Neural crest cell (in vitro differentiated cells): ENCODE measurements around the gene TRIM47. TPM values are rescaled to one million over a fixed set of nuclear protein-coding genes. Genes with fewer than 3 reads are reported as not detected.
A peak's percentile ranks its signal among the peaks of the same experiment; 100 is the strongest.

Experiments
- DNase-seq: peaks from one replicate; pipeline ENCODE4 v3.0.0; 2021; ENCODE audit warnings: low read depth, mixed read lengths, low spot score
- H3K27ac Mint-ChIP-seq: one replicate; pipeline ENCODE4 v1.8.0; 2021; ENCODE audit warnings: mild to moderate bottlenecking, mixed read lengths; ENCODE audit not compliant: unreplicated experiment
- H3K27me3 Mint-ChIP-seq: 2 replicates; pipeline ENCODE4 v1.8.0; 2021; ENCODE audit warnings: low read depth, mild to moderate bottlenecking, mixed read lengths
- H3K36me3 Mint-ChIP-seq: 2 replicates; pipeline ENCODE4 v1.8.0; 2021; ENCODE audit warnings: low read depth, mild to moderate bottlenecking, mixed read lengths
- H3K4me1 Mint-ChIP-seq: 2 replicates; pipeline ENCODE4 v1.8.0; 2021; ENCODE audit warnings: mixed read lengths
- H3K4me3 Mint-ChIP-seq: one replicate; pipeline ENCODE4 v1.8.0; 2021; ENCODE audit warnings: mild to moderate bottlenecking, mixed read lengths
- H3K9me3 Mint-ChIP-seq: 2 replicates; pipeline ENCODE4 v1.8.0; 2021; ENCODE audit warnings: mixed read lengths
- total RNA-seq: library from RNA; stranded (reverse); gene quantifications from 2 replicates; pipeline ENCODE4 v1.2.1, GENCODE V29; 2021
- TF ChIP-seq, protein P1 (sequence below): fragments of 200-600 bp; sonication (generic); conservative IDR thresholded peaks from 2 replicates; pipeline ENCODE4 v1.5.0; 2021; ENCODE audit warnings: antibody characterized with exemption, mild to moderate bottlenecking

The TRIM47 gene
- total RNA-seq, 1 donor from 2014 or later: 0.91 TPM

DNA sequence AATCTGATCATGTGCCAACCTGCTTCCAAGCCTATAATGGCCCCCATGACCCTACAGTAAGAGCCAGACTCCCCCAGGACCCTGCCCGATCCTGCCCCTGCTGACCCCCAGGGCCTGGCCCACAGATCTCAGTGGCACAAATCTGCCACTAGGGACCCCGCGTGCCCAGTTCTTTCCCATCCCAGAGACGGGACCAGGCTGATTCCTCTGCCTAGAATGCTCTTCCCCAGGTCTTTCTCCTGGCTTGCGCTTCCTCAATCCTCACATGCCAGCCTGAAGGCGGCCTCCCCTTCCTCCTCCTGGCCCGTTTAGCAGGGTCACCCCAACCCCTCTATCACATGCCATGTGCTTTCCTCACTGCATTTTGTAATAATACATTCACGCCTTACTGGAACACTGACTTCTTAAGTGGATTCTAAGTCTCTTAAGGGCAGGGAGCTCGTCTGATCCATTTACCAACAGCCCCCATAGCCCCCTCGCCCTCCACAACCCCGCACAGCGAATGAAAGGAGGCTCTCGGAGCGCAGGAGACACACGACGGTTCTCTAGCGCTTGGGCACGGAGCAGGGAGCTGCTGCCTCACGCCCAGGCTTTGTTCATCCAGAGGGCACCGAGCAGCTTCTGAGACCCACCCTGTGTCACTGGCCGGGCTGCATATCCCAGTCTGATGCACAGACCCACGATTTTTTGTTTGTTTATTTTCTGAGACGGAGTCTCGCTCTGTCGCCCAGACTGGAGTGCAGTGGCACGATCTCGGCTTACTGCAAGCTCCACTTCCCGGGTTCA is 17.2 kb upstream of the TRIM47 start:
- DNase-seq: no peak
- Mint-ChIP-seq H3K36me3 (peaks cover 4% of the 10 kb centered on the region), H3K27ac (peak overlapping the region; percentile 84), H3K9me3 (no peaks in the 10 kb centered on the region), H3K27me3 (peaks cover 6% of the 10 kb centered on the region), H3K4me3 (peak overlapping the region; percentile 90), H3K4me1 (peaks cover 28% of the 10 kb centered on the region)
- TF ChIP-seq, protein P1, sequence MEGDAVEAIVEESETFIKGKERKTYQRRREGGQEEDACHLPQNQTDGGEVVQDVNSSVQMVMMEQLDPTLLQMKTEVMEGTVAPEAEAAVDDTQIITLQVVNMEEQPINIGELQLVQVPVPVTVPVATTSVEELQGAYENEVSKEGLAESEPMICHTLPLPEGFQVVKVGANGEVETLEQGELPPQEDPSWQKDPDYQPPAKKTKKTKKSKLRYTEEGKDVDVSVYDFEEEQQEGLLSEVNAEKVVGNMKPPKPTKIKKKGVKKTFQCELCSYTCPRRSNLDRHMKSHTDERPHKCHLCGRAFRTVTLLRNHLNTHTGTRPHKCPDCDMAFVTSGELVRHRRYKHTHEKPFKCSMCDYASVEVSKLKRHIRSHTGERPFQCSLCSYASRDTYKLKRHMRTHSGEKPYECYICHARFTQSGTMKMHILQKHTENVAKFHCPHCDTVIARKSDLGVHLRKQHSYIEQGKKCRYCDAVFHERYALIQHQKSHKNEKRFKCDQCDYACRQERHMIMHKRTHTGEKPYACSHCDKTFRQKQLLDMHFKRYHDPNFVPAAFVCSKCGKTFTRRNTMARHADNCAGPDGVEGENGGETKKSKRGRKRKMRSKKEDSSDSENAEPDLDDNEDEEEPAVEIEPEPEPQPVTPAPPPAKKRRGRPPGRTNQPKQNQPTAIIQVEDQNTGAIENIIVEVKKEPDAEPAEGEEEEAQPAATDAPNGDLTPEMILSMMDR: peak; percentile 50

DNA sequence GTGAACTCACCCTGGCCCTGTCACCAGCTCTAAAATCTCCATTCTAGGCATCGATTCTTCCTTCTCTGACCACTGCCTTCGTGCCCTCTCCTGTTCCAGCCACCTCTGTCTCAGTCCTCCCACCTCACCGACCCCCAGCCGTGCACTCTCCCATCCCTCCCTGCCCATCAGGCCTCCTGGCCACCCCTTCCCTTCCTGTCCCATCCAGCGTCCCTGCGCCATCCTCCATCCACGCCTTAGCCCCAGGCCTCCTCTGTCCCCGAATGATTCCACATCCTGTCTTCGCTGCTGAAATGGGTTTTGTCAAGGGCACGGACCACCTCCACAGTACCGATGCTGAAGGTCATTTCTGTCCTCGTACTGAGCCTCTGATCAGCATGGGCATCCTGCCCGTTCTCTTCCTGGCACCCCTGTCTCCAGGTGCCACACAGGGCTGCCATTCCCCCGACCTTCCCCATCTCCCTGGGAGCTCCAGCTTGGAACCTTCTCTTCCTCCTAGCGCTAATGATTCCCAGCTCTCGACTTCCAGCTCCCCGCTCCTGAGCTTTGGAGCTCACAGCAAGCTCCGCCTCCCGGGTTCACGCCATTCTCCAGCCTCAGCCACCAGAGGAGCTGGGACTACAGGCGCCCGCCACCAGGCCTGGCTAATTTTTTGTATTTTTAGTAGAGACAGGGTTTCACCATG is 15.8 kb upstream of the TRIM47 start:
- Mint-ChIP-seq H3K36me3 (peaks cover 4% of the 10 kb centered on the region), H3K9me3 (no peaks in the 10 kb centered on the region), H3K27me3 (peaks cover 6% of the 10 kb centered on the region), H3K4me3 (peak overlapping the region; percentile 74), H3K27ac (no peak overlapping the region), H3K4me1 (peaks cover 28% of the 10 kb centered on the region)
- TF ChIP-seq, protein P1: no peak
- DNase-seq: no peak

DNA sequence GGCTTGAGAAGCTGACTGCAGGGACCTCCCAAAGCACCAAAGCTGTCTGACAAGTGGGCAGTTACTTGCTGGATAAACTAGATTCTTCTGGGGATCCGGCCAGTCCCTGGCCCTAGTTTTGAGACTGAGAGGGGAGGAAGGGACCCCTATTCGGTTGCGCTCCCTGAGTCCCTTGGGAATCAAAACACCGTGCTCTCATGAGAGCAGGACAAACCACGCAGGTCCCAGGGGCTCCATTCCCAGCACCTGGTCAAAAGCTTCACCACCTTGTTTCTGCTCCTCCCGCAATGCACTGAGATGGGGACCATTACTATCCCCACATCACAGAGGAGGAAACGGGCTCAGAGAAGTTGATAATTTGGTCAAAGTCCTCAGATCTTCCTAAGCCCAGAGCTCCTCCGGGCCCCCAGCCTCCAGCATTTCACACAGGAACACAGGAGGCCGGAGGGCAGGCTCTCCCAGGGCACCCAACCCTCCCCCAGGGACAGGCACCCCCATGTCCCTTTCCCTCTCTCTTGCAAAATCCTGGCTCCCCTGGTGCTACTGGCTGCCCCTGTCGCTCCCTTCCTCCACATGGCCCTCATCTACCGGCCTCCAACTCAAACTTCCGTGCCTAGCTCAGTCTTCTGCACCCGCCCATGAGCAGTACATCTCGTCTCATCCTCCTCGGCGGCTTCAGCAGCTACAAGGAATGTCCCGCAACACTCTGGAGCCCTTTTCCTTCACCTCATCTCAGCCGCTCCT is 15.1 kb upstream of the TRIM47 start:
- TF ChIP-seq, protein P1: no peak
- no peak for DNase-seq
- Mint-ChIP-seq H3K4me3 (peak overlapping the region; percentile 74), H3K27me3 (peaks cover 6% of the 10 kb centered on the region), H3K36me3 (peaks cover 4% of the 10 kb centered on the region), H3K27ac (no peak overlapping the region), H3K4me1 (peaks cover 28% of the 10 kb centered on the region), H3K9me3 (no peaks in the 10 kb centered on the region)

DNA sequence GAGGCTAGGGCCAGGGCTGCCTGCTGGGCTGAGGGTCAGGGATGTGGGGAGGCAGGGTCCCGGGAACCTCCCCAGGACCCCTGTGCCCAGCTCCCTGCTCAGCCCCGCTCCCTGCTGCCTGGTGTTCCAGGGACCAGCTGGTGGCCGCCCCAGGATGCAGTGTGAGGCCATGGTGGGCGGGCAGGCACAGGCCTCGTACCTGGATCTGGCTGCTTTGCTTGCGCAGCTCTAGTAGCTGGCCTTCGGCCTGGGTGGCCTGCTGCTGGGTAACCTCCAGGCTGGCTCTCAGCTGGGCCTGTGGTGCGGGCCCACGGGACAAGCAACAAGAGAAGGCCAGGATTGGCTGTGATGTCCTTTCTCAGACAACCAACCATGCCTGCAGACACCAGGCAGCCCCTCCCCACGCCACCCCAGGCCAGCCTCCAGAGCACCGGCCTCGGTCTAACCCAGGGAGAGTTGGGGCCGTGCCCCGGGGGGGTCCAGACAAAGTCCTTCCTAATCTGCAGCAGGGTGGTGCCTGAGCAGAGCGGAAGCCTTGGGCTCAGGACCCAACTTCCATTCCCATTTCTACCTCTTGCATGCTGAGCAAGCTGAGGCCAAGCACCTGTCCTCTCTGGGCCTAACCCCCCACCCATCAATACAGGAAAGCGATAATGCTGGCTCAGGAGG is 14.3 kb upstream of the TRIM47 start:
- Mint-ChIP-seq H3K27ac (no peak overlapping the region), H3K4me3 (no peak overlapping the region), H3K27me3 (peaks cover 6% of the 10 kb centered on the region), H3K9me3 (no peaks in the 10 kb centered on the region), H3K36me3 (peaks cover 4% of the 10 kb centered on the region), H3K4me1 (peaks cover 27% of the 10 kb centered on the region)
- TF ChIP-seq, protein P1: no peak
- no peak for DNase-seq
